Hematopoietic multipotent progenitor cell treated with erythropoietin and hydrocortisone succinate and interleukin-3 and kit ligand, for 8 days (in vitro differentiated cells): ENCODE results near the gene XPNPEP2.

ENCODE experiments used
- DNase-seq: peaks from one replicate; pipeline ENCODE4 v3.0.0-alpha.2; 2015

The XPNPEP2 gene

GRCh38 chrX:129754056-129755024 lies 15.6 kb downstream of the XPNPEP2 start:
- no peak for DNase-seq

- DNase-seq = no peak
These were observed 17.2 kb downstream of the XPNPEP2 start for GRCh38 chrX:129755779-129756650.

GRCh38 chrX:129759576-129760061 lies 20.8 kb downstream of the XPNPEP2 start:
- peak; percentile 25 for DNase-seq

DNA sequence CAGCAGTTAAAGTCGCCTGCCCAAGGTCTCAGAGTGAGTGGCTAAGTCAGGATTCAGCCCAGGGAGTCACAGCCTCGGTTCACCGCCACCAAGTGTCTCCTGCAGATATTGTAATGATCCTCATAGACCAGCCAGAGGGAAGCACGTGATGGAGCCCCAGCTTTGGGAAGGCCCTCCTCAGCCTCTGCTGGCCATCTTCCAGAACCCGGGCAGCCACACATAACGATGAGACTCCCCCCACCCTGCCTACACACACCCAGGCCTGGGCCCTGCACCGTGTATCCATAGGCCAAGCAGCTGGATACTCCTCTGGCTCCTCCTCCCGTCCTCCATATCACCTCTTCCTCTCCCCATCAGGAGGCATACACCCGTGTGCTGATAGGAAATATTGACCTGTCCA lies 21.4 kb downstream of the XPNPEP2 start:
- peak; percentile 17 for DNase-seq

GRCh38 chrX:129760981-129761380 lies 22.2 kb downstream of the XPNPEP2 start:
- DNase-seq = no peak

DNA sequence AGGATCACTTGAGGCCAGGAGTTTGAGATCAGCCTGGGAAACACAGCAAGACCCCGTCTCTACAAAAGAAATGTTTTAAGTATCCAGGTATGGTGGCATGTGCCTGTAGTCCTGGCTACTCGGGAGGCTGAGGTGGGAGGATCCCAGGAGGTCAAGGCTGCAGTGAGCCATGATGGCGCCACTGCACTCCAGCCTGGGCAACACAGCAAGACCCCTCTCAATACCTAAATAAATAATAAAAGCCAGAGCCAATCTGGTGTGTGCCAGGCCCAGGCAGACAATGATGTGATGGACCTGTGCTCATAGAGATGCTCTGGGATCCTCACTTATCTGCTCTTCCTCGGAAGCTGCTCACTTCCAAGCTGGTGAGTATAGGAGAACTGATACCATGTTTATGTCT lies 22.8 kb downstream of the XPNPEP2 start:
- no peak for DNase-seq

DNA sequence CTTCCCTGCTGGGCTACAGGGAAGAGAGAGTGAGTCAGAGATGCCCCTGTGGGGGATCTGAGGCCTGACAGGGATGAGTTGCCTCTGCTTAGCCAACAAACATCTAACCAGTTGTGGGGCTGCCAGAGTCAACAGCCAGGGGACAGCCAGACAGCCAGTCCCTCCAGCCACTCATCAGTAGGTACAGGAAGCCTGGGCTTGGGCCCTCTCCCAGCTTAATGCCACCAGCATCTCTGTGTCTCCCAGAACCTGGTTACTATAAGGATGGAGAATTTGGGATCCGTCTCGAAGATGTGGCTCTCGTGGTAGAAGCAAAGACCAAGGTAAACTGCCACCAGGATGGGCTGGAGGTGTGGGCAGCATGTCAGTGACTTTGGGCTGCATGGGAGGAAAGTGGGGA lies 23.7 kb downstream of the XPNPEP2 start:
- no peak for DNase-seq

GRCh38 chrX:129763666-129764065 lies 24.9 kb downstream of the XPNPEP2 start:
- DNase-seq = no peak

GRCh38 chrX:129768186-129768585 lies 29.4 kb downstream of the XPNPEP2 start:
- no peak for DNase-seq

DNA sequence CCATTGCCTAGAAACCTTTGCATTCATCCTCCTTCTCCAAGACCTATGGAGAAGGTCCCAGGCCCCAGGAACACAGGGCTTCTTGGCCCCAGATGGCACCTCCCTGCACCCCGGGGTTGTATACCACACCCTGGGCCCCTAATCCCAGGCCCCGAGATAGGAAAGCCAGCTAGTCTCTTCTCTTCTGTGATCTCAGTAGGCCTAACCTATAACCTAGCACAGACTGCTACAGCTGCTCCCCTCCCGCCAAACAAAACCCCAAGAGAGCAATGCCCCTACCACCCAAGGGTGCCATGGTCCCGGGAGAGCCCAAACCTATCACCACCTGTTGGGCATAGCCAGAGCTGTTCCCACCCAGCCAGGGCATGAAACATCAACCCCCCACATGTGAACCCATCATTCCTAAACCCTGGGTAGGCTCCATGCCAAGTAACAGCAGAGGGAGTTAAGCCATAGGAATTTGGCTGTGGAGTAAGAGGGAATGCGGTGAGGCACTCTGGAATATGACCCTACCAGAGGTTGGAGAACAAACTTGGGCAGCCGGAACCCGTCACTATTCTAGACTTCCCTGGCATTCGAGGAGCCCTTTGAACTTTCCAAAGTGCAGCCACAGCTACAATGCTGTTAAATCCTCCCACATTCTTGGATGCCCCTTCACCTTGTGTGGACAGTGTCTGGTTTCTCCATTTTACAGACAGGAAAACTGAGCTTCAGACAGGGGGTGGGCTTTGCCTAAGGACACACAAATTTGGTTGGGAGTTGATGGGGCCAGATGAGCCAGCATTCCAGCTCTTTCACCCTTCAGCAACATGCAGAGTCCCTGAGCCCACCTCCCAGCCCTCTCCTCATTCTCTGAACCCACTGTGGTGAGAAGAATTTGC lies 30.0 kb downstream of the XPNPEP2 start:
- DNase-seq = no peak

DNA sequence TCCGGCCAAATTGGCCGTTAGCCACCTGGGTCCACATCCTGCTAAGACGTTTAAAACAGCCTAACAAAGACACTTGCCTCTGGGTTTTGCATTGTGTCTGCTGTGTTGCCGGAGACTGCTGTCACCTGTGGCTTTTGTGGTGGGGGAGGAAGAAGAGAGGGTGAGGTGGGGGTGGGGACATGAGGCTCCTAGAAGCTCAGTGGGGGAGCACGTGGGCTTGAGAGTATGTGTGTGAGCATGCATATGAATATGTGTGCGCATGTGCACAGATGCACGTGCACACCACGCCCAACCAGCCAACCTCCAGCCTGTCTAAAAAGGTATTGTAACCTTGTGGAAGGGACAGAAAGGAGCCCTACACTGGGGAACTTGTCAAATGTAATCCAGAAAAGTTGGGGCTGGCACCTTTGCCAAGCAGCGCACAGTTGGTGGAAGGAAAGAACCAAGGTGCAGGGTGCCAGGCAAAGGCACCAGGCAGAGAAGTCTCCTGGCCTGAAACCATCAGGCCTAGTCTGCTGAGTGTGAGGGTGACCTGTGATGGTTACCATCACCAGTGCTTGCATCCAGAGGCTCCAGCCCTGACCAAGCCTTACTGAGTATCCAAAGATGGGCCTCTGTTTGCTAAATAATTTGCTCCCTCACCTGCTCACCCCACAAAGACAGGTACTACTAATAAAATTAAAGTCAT lies 30.8 kb downstream of the XPNPEP2 start:
- DNase-seq = no peak

DNA sequence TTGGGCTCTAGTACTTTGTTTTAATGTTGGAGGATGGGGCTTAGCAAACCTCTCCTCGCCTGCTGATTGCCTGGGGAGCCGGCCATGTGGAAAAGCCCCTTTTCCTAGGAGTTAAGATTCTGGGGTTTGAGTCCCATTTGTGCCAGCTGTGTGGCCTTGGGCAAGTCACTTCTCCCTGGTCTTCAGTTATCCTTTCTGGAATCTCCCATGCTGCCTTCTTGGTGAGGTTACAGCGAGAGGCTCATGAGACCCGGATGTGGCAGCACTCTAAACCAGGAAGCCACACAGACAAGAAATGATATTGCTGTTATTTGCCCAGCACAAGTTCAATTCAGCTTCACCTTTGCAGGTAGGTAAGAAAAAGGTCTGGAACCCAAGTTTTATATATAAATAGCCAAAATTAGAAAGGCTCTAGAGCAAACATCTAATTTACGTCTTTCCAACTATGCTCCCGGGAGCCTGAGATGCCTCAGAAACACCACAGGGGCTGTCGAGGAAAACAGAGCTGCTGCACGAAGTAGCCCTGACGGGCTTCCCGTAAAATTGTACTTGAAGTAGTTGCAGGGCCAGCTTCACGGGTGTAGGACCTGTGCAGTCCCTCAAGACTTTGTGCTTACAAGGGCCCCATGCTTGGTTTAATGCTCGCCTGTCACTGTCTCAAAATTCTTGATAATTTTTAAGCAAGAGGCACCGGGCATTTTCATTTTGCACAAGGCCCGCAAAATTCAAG lies 32.7 kb downstream of the XPNPEP2 start:
- DNase-seq = no peak

DNA sequence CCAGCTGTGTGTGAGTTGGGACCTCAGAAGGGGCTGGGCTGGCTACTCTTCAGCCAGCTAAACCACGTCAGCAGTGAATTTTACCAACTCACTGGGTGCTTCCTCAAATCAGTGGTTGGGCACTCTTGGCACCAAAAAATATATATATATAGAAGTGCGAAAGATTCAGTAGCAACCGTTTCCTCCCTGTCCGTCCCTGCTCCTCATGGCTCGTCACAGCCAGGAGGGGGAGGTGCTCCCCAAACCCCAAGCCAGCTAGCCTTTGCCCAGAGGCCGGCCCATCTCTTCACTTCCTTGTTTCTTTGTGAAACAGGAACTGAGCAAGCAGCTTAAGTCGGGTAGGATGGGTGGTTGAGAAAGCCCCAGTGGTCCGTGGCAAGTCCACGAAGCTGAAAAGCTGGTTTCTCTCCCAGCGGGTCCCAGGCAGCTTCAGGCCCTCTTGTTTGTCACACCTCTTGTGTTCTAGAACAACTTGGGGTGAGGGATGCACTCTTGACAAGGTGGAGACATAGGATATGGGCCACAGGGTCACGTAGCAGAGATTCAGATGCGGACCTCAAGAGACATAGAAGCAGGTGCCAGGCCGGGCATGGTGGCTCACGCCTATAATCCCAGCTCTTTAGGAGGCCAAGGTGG lies 34.1 kb downstream of the XPNPEP2 start:
- peak; percentile 36 for DNase-seq

DNA sequence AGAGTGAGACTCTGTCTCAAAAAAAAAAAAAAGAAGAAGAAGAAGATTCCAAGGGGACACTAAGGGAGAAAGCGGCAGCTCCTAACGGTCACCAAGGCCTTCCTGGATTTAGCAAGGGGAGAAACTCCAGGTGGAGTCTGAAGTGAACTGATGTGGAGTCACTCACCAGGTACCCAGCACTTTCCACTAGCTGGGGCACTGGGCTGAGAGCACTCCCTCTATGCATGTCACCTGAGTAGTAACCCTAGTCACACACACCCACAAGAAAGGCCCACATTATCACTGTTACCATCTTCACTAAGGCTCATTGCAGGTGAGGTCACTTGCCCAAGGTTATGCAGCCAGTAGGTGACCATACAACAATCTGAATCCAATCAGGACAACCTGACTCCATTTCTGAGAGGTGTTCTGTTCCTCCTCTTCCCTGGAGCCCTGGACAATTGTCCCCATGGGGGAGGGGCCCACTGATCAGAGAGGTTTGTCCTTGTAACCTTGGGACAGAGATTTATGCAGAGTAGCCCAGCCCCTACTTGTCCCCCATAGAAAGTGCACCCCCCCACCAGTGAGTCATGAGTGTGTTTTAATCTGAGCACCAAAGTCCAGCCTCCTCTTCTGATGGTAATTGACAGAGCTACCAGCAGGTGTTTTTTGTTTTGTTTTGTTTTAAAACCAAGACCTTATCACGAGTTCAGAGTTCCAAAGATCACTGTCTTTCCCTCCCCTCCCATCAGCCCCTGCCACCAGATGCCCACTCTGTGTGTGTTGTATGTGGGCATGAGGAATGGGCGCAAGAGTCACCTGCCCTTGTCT lies 35.1 kb downstream of the XPNPEP2 start:
- no peak for DNase-seq

DNA sequence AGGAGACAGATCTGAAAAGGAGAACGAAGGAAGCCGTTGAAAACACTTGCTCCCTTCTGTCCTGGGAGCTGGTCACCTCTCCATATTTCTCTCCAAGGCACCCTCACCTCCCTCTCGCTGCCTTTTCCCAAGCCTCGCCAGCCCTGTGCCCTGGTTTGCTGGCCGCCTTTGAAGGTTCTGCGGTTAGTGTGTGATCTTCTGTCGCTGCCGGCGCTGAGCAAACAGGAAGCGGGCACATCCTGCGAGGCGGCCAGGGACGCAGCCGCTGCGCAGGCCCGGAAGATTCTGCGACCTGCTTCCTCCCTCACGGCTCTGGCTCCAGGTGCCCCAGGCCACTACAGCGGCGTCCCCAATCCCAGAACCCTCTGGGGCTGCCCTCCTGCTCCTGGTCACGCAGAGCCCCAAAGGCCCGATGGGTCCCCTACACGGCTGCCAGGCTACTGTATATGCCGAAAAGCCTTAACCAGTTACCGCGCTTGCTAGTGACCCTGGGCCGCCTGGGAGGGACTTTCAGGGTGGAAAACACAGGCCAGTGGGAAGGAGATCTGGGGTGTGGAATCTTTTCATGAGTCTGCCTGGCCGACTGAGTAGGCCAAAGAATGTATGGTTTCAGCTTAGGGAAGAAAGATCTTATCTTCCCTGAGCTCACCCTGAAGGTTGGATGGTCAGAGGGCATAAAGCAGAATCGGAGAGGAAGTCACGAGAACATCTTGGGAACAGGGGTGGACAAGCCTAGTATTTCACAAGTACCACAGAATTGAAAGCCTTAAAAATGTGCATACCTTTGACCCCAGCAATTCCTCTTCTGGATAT lies 38.6 kb downstream of the XPNPEP2 start:
- DNase-seq = peak; percentile 50

DNA sequence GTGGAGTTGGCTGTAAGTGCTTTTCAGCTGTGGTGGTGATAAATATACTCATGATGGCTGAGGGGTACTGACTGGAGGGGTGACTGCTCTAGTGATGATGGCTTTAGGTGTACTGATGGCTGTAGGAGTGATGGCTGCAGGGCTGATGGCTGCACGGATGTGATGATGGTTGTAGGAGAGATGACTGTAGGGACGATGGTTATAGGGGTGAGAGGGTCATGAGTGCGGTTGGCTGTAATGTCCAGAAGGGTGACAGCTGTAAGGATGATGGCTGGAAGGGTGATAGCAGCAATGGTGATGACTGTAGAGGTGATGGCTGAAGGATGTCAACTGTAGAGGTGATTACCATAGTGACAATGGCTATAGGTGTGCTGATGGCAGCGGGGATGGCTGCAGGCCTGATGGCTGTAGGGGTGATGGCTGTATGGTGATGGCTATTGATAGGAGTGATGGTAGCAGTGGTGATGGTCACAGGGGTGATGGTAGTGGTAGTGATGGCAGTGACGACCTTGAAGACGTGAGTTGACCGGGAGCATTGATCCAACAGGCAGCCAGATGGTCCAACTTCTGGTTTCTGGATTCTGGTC lies 40.4 kb downstream of the XPNPEP2 start:
- DNase-seq = no peak

DNA sequence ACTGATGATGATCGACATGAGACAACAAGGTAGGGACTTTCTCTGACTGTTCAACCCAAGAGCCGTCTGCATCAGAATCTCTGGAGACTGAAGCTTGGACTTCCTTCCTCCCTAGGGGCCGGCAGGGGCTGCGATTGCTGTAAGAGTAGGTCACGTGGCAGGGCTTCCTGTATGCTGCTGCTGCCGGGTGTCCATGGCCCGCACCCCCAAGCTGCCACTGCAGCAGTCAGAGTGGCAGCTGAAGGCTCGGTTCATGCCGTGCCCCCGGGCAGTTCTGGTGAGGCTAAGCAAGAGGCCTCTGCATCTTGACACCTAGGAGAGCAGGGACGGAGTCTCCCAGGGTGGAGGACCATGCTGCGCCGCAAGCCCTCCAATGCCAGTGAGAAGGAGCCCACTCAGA lies 41.0 kb downstream of the XPNPEP2 start, which contains the start of gene SASH3:
Gene SASH3 (plus strand): TSS at position 203 of the 400 bp plus-strand sequence. CDS start 149 bp downstream, at position 352.
- peak; percentile 13 for DNase-seq

DNA sequence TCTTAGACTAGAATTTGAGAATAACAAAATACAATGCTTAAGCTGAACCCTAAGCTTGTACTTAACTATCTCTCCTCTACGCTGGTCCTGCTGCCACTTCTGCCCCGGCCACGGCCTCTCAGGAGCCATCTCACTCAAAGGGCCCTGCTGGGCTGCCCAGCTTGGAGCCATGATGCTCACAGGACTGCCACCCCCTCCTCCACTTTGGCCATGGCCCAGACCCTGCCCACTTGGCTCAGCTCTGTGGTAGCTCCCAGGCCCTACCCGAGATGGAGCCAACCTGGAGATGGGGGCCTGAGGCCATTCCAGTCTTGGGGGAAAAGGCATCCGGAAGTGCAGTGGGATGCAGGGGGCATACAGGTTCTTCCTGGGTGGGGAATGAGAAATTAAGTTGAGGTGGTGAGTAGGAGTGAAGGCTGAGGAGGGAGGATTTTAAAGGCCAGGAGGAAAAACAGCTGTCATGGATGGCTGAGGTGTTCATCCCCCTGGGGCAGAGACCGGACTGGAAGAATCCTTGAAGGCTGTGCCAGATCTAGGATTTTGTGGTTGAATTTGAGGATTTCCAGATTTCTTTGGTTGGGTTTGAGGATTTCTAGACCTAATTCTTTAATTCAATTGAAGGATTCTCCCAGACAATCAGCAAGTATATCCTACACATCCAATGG lies 41.8 kb downstream of the XPNPEP2 start:
- DNase-seq = no peak
